ENCODE data around the gene ALG6. TPM values are rescaled to one million over a fixed set of nuclear protein-coding genes. Genes with fewer than 3 reads are reported as not detected.

ALG6 gene
- total RNA-seq, 2 experiments from 2014 or later = 10.6 to 11.2 TPM

DNA sequence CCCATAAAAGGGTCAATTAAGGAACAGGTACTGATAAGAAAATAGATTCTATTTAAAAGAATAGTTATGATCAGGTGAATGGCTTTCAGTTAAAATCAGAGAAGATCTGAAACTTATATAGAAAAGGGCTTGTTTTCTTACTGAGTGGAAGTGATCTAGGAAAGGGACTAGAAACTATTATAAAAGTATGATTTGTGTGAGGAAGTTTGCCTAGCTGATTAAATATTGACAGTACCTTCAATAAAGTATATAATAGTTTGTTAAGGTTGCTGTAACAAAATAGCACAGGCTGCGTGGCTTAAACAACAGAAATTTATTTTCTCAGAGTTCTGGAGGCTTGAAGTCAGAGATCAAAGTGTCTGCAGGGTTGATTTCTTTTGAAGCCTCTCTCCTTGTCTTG, 5.4 kb upstream of the ALG6 start:
- Histone ChIP-seq H3K36me3 (ENCODE audit: insufficient read depth, low read length) (no peaks in the 10 kb centered on the region), H3K4me3 (ENCODE audit: low read length) (no peak overlapping the region), H3K9me3 (ENCODE audit: control insufficient read depth in 1 of 2, insufficient read depth in 1 of 2, low read length in 2 of 2) (no peaks in the 10 kb centered on the region), H3K27me3 (ENCODE audit: control insufficient read depth in 1 of 2, insufficient read depth in 2 of 2, low read length in 2 of 2) (peaks cover 0 to 6% of the 10 kb centered on the region in 2 experiments), H3K4me1 (ENCODE audit: insufficient read depth, low read length) (peaks cover 6% of the 10 kb centered on the region), H3K27ac (ENCODE audit: low read depth in 1 of 2, low read length in 2 of 2) (no peak overlapping the region)
- Mint-ChIP-seq H3K9me3 (no peaks in the 10 kb centered on the region), H3K27ac (no peak overlapping the region), H3K4me3 (no peak overlapping the region), H3K36me3 (ENCODE audit: low read depth) (peaks cover 4% of the 10 kb centered on the region), H3K27me3 (peaks cover 39% of the 10 kb centered on the region), H3K4me1 (ENCODE audit: low read depth) (peaks cover 7% of the 10 kb centered on the region)
- DNase-seq = no peak
- no peak for ATAC-seq (ENCODE audit: poor library complexity)
- POLR2A ChIA-PET = no interaction called here
- no peak for TF ChIP-seq CTCF (IDR thresholded peaks at IDR 0.05)
- intact Hi-C loops (cut with DNase I, micrococcal nuclease) = no loop called here
- CTCF ChIA-PET = no interaction called here

DNA sequence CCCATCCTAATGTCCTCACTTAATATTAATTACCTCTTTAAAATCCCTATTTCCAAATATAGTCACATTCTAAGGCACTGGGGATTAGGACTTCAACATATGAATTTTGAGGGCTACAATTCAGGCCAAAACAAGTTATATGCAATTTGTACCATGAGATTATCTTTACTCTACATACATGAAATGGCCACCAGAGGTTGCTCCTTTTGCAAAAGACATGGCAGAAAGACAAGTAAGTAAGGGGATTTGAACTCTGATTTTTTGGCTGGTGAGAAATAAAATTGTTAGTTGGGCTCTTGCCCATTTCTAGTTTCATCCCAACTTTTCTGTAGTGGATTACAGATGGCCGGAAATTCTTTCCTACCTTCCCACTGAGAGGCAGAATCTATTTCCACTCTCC, 4.8 kb upstream of the ALG6 start:
- H3K4me1 ChIP-seq (ENCODE audit: insufficient read depth, low read length) = peaks cover 8% of the 10 kb centered on the region
- Mint-ChIP-seq H3K4me3 (no peak overlapping the region), H3K27ac (no peak overlapping the region), H3K27me3 (peaks cover 37% of the 10 kb centered on the region), H3K9me3 (no peaks in the 10 kb centered on the region), H3K36me3 (ENCODE audit: low read depth) (peaks cover 4% of the 10 kb centered on the region), H3K4me1 (ENCODE audit: low read depth) (peaks cover 9% of the 10 kb centered on the region)
- no peak overlapping the region for H3K4me3 ChIP-seq (ENCODE audit: low read length)
- H3K9me3 ChIP-seq (ENCODE audit: control insufficient read depth in 1 of 2, insufficient read depth in 1 of 2, low read length in 2 of 2) = no peaks in the 10 kb centered on the region
- intact Hi-C loops (cut with DNase I, micrococcal nuclease) = no loop called here
- ChIA-PET POLR2A (no interaction called here), CTCF (no interaction called here)
- ATAC-seq (ENCODE audit: poor library complexity) = no peak
- H3K27me3 ChIP-seq (ENCODE audit: control insufficient read depth in 1 of 2, insufficient read depth in 2 of 2, low read length in 2 of 2) = peaks cover 0 to 5% of the 10 kb centered on the region in 2 experiments
- H3K36me3 ChIP-seq (ENCODE audit: insufficient read depth, low read length) = no peaks in the 10 kb centered on the region
- TF ChIP-seq CTCF (IDR thresholded peaks at IDR 0.05) = no peak
- DNase-seq = no peak
- no peak overlapping the region for H3K27ac ChIP-seq (ENCODE audit: low read depth in 1 of 2, low read length in 2 of 2)

DNA sequence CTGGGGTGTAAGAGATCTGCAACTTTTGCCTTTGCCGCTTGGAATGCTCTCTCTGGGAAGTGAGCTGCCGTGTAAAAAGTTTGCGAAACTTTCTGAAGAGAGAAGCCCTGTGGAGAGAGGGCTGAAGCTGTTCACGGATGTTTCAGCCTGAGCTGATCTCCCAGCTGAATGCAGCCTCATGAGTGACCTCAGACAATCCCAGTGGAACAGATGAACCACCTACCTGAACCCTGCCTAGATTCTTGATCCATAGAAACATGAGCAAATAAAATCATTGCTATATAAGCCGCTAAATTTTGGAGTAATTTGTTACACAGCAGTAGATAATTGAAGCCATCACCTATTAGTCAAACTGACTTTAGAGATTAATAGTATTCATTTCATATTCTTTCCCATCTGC, 4.4 kb upstream of the ALG6 start:
- Mint-ChIP-seq H3K4me1 (ENCODE audit: low read depth) (peaks cover 12% of the 10 kb centered on the region), H3K27me3 (peaks cover 35% of the 10 kb centered on the region), H3K27ac (no peak overlapping the region), H3K4me3 (no peak overlapping the region), H3K9me3 (no peaks in the 10 kb centered on the region), H3K36me3 (ENCODE audit: low read depth) (peaks cover 7% of the 10 kb centered on the region)
- POLR2A ChIA-PET = no interaction called here
- no peak for TF ChIP-seq CTCF (IDR thresholded peaks at IDR 0.05)
- no peak overlapping the region for H3K27ac ChIP-seq (ENCODE audit: low read depth in 1 of 2, low read length in 2 of 2)
- CTCF ChIA-PET = no interaction called here
- no peak for ATAC-seq (ENCODE audit: poor library complexity)
- H3K27me3 ChIP-seq (ENCODE audit: control insufficient read depth in 1 of 2, insufficient read depth in 2 of 2, low read length in 2 of 2) = peaks cover 0 to 5% of the 10 kb centered on the region in 2 experiments
- intact Hi-C loops (cut with DNase I, micrococcal nuclease) = no loop called here
- no peak overlapping the region for H3K4me3 ChIP-seq (ENCODE audit: low read length)
- peaks cover 11% of the 10 kb centered on the region for H3K4me1 ChIP-seq (ENCODE audit: insufficient read depth, low read length)
- no peaks in the 10 kb centered on the region for H3K36me3 ChIP-seq (ENCODE audit: insufficient read depth, low read length)
- DNase-seq = no peak
- H3K9me3 ChIP-seq (ENCODE audit: control insufficient read depth in 1 of 2, insufficient read depth in 1 of 2, low read length in 2 of 2) = no peaks in the 10 kb centered on the region

Data from CD4-positive, alpha-beta T cell (primary cell).